ENCODE results near the gene RAB25. TPM values are rescaled to one million over a fixed set of nuclear protein-coding genes. Genes with fewer than 3 reads are reported as not detected.

The RAB25 gene
- total RNA-seq, 1 donor from 2014 or later, result 3.1 TPM

DNA sequence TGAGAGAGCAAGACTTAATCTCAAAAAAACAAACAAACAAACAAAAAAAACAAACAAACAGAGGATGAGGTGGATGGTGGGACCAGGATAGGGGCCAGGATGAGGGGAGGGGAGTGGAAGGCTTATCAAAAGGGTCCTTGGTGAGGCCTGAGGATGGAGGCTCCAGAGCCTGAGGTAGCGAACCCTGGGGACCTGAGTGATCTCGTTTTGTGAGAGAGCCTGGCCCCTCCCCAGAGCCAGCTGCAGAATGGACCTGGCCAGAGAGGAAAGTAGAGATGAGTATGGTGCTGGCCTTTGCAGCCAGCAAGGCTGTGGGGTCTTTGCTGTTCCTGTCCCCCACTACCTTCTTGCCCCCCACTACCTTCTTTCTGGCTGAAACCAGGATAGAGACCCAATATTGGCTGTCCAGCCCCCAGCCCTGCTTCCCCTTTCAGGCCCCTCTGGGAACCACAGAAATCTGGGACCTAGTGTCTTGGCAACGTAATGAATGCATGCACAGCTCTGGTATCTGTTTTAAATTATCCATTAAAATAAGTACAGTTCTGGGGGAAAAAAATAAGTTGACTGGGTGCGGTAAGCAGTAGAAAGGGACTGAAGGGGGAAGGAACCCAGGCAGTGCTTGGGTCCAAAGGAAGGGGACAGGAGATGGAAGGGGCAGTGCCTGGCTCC, 52.5 kb downstream of the RAB25 start:
- FAIRE-seq (no peak), DNase-seq (ENCODE audit: low read depth) (no peak)
- TF ChIP-seq EZH2 (IDR thresholded peaks at IDR 0.05; ENCODE audit: insufficient read depth, low read length), result no peak
- no peak for TF ChIP-seq CTCF (IDR thresholded peaks at IDR 0.05; ENCODE audit: insufficient read depth, low read depth, low read length)
- peak overlapping the region; percentile 99 for H3K4me3 Mint-ChIP-seq (ENCODE audit: unreplicated experiment)
- no peaks in the 10 kb centered on the region for H3K9me3 Mint-ChIP-seq (ENCODE audit: unreplicated experiment)
- peaks cover 5% of the 10 kb centered on the region for H3K36me3 Mint-ChIP-seq (ENCODE audit: low read depth, unreplicated experiment)
- Histone ChIP-seq H3K79me2 (ENCODE audit: insufficient read depth, low read length) (peaks cover 39% of the 10 kb centered on the region), H3K9me3 (ENCODE audit: insufficient read depth, low read depth, low read length) (no peaks in the 10 kb centered on the region), H3K27ac (ENCODE audit: low read depth, low read length) (peak overlapping the region; percentile 86), H2AFZ (ENCODE audit: low read depth, low read length) (no peak overlapping the region), H3K4me2 (ENCODE audit: low read length) (peak overlapping the region; percentile 84), H4K20me1 (ENCODE audit: insufficient read depth, low read length) (peaks cover 36% of the 10 kb centered on the region), H3K9ac (ENCODE audit: low read length) (peak overlapping the region; percentile 98), H3K4me3 (ENCODE audit: insufficient read depth, low read depth, low read length) (no peak overlapping the region), H3K36me3 (ENCODE audit: insufficient read depth, low read length) (peaks cover 5% of the 10 kb centered on the region), H3K27me3 (ENCODE audit: insufficient read depth, low read length) (no peaks in the 10 kb centered on the region), H3K4me1 (ENCODE audit: insufficient read depth, low read length) (peaks cover 37% of the 10 kb centered on the region)
- H3K27me3 Mint-ChIP-seq (ENCODE audit: low read depth, unreplicated experiment), result no peaks in the 10 kb centered on the region
- peak overlapping the region; percentile 92 for H3K27ac Mint-ChIP-seq (ENCODE audit: unreplicated experiment)
- H3K4me1 Mint-ChIP-seq (ENCODE audit: low read depth, unreplicated experiment), result peaks cover 26% of the 10 kb centered on the region

- H3K4me3 ChIP-seq (ENCODE audit: insufficient read depth, low read depth, low read length), result peak within 1 kb of the TSS; percentile 96
- H3K27ac Mint-ChIP-seq (ENCODE audit: unreplicated experiment), result peak within 1 kb of the TSS; percentile 94
- H3K36me3 ChIP-seq (ENCODE audit: insufficient read depth, low read length), result peaks cover 5% of the 10 kb centered on the region
- H3K4me2 ChIP-seq (ENCODE audit: low read length), result peak within 1 kb of the TSS; percentile 84
- DNase-seq (ENCODE audit: low read depth), result peak; percentile 90
- no peaks in the 10 kb centered on the region for H3K9me3 ChIP-seq (ENCODE audit: insufficient read depth, low read depth, low read length)
- H2AFZ ChIP-seq (ENCODE audit: low read depth, low read length), result no peak within 1 kb of the TSS
- H3K79me2 ChIP-seq (ENCODE audit: insufficient read depth, low read length), result peaks cover 47% of the 10 kb centered on the region
- H3K27me3 Mint-ChIP-seq (ENCODE audit: low read depth, unreplicated experiment), result no peaks in the 10 kb centered on the region
- peak; percentile 9 for FAIRE-seq
- no peaks in the 10 kb centered on the region for H3K9me3 Mint-ChIP-seq (ENCODE audit: unreplicated experiment)
- H3K9ac ChIP-seq (ENCODE audit: low read length), result peak within 1 kb of the TSS; percentile 98
- TF ChIP-seq EZH2 (IDR thresholded peaks at IDR 0.05; ENCODE audit: insufficient read depth, low read length) (no peak), CTCF (IDR thresholded peaks at IDR 0.05; ENCODE audit: insufficient read depth, low read depth, low read length) (no peak)
- H3K4me3 Mint-ChIP-seq (ENCODE audit: unreplicated experiment), result peak within 1 kb of the TSS; percentile 99
- H3K4me1 ChIP-seq (ENCODE audit: insufficient read depth, low read length), result peaks cover 44% of the 10 kb centered on the region
- peaks cover 28% of the 10 kb centered on the region for H3K4me1 Mint-ChIP-seq (ENCODE audit: low read depth, unreplicated experiment)
- peaks cover 44% of the 10 kb centered on the region for H4K20me1 ChIP-seq (ENCODE audit: insufficient read depth, low read length)
- H3K36me3 Mint-ChIP-seq (ENCODE audit: low read depth, unreplicated experiment), result peaks cover 5% of the 10 kb centered on the region
- H3K27ac ChIP-seq (ENCODE audit: low read depth, low read length), result peak within 1 kb of the TSS; percentile 94
- no peaks in the 10 kb centered on the region for H3K27me3 ChIP-seq (ENCODE audit: insufficient read depth, low read length)
These were observed 53.4 kb downstream of the RAB25 start, which contains the start of gene LMNA for GRCh38 chr1:156114101-156114918. Gene LMNA (plus strand): TSS chr1:156114711. CDS start chr1:156114919, 208 bp downstream.

Measured in astrocyte (in vitro differentiated cells and primary cell).